Ovary (tissue), 3 donors: Measurements from ENCODE around the gene SLC7A5.
"Not testable (repeated sequence)": the region's sequence is repeated elsewhere in the genome, so short reads cannot be mapped to it uniquely, and the experiment has no call there.

Experiments used
- EP300 ChIP-seq: sonication (generic); formaldehyde crosslinking; IDR thresholded peaks from one replicate; pipeline ENCODE4 v1.6.1; 2017; ENCODE audit warnings: antibody characterized with exemption
- TF ChIP-seq, protein P1 (sequence below), 3 donors: fragments of 450-650 bp in 2 of 3; fragments of 200-600 bp in 1 of 3; IDR thresholded peaks; one replicate each; pipeline versions ENCODE4 v1.5.1 to v1.8.0; 2016 to 2022; ENCODE audit warnings: antibody characterized with exemption in 3 of 3, mild to moderate bottlenecking in 1 of 3
- donor health status: DM: no; HTN: no; CAD: no.

DNA sequence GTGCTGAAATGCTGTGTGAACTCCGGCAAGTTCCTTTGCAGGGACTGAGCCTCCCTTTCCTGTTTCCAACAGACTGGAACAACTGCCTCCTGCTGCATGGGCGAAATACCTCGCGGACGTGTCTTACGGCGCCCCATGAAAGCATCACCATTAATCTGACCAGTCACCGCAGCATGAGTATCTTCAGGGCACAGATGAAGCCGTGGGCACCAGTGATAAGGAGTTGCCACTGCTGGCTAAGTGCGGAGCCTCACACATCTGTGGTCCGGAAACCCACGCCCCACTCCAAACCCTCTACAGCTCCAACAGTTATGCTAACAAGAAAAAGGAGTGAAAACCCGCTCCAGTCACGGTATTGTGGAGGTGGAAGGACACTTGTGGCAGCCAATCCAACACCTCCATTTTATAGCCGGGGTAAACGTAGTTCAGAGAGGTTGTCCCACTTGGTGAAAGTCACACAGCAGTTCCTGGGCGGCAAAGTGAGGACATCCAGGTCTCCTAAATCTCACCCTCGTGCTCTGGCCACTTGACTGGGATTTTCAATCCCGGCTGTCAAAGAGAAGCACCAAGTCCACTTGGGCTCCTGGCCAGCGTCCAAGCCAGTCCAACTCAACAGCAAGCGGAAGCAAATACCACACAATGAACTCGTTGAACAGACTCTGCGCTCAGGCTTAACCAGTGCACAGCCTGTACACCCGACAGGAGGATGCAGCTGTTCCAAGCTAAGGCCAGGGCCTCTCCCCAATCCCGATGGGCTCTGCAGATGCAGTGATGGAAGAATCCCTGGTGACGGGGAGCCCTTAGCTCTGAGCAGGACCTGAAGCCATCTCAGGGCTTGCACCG lies 10.9 kb downstream of the SLC7A5 start:
- TF ChIP-seq, protein P1, sequence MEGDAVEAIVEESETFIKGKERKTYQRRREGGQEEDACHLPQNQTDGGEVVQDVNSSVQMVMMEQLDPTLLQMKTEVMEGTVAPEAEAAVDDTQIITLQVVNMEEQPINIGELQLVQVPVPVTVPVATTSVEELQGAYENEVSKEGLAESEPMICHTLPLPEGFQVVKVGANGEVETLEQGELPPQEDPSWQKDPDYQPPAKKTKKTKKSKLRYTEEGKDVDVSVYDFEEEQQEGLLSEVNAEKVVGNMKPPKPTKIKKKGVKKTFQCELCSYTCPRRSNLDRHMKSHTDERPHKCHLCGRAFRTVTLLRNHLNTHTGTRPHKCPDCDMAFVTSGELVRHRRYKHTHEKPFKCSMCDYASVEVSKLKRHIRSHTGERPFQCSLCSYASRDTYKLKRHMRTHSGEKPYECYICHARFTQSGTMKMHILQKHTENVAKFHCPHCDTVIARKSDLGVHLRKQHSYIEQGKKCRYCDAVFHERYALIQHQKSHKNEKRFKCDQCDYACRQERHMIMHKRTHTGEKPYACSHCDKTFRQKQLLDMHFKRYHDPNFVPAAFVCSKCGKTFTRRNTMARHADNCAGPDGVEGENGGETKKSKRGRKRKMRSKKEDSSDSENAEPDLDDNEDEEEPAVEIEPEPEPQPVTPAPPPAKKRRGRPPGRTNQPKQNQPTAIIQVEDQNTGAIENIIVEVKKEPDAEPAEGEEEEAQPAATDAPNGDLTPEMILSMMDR (IDR thresholded peaks at IDR 0.05): not testable (repeated sequence)
- TF ChIP-seq EP300: not testable (repeated sequence)
